GM12801 (cell line): ENCODE measurements around the gene PCDH19.

Experiments
- TF ChIP-seq, protein P1 (sequence below): IDR thresholded peaks from one replicate; pipeline ENCODE4 v1.5.1; 2011; ENCODE audit warnings: control low read depth; ENCODE audit not compliant: insufficient read length; ENCODE audit errors: extremely low read depth

PCDH19 gene

DNA sequence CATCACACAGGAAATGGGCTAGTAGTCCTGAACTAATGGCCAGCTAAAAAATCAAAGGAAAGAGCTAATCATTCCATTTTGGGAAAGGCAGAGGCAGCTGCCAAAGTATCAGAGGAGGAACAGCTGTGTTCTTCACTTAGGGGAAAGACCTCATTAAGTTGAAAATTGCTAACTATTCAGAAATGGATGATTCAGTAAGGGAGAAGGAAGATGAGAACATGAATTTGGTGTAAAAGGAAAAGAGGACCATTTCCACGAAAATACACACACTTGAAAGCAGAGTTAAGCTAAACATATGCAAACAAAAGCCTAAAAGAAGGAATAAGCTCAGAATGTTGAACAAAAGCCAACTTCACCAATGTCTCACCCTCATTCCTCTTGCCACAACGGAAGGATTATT lies 90.4 kb downstream of the PCDH19 start:
- TF ChIP-seq, protein P1, sequence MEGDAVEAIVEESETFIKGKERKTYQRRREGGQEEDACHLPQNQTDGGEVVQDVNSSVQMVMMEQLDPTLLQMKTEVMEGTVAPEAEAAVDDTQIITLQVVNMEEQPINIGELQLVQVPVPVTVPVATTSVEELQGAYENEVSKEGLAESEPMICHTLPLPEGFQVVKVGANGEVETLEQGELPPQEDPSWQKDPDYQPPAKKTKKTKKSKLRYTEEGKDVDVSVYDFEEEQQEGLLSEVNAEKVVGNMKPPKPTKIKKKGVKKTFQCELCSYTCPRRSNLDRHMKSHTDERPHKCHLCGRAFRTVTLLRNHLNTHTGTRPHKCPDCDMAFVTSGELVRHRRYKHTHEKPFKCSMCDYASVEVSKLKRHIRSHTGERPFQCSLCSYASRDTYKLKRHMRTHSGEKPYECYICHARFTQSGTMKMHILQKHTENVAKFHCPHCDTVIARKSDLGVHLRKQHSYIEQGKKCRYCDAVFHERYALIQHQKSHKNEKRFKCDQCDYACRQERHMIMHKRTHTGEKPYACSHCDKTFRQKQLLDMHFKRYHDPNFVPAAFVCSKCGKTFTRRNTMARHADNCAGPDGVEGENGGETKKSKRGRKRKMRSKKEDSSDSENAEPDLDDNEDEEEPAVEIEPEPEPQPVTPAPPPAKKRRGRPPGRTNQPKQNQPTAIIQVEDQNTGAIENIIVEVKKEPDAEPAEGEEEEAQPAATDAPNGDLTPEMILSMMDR, result no peak

DNA sequence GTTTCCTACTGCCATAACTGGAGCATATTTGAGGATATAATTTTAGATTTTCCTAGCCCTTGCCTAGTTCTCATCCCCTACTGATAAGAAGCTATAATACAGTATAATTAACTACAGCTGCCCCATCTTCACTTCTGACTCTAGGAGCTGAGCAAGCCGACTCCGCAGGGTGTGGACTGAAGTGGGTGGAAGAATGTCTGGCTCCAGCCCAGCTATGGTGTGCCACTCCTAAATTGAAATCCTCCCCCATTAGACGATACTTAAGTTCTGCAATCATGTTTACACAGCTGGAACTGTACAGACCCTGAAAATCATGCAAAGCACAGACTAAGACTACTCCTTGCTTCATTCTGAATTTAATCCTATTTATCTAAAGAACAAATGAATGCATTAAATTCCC lies 93.1 kb downstream of the PCDH19 start:
- TF ChIP-seq, protein P1, result no peak

DNA sequence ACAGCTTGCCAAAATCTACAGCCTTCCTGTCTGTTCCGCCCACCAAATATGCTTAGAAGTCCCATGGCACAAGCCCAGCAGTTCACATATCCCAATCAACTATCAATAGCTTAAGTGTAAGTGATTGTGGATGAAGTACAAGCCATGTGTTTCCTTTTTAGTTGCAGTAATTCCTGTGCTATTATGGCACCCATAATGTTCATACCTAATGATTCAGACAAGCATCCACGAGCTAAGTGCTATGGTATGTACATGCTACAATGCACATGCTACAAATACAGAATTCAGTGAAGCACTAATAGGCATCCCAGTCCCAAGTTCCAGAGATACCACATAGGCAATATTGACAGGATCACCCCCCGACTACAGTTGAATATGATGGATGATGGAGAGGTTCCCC lies 94.5 kb downstream of the PCDH19 start:
- TF ChIP-seq, protein P1, result no peak

DNA sequence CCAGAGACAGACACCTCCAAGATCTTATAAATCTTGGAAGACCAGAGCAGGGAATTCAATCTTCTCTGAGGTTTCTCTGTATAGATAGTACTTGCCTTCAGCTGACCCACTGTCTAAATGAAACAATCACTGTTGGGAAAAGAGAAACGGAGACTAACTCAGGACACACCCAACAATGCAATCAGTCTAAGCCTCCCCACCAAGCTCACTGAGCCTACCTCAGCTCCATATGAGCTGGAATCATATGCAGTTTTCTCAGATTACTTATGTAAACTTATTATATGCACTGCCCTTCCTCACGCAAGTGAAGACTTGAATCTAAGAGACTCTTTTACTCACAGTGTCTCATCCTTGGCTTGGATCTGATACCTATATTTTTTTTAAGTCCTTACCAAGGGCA lies 110.5 kb downstream of the PCDH19 start:
- TF ChIP-seq, protein P1, result no peak

DNA sequence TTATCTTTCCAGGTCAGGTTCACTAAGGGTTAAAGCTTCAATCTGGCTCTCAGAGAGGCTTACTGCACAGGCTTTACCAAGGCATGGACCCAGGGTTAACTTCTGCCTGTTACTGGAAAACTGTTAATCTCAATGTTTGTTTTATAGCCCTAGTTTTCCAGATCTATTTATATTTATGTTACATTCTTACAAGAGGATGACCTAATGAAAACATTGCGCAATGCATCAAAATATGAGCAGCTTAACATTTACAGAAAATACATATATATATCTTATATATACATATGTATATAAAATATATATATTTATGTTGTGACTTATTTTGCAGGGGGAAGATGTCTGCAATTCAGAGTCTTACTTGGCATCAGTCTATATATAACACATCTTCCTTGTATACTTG lies 112.3 kb downstream of the PCDH19 start:
- TF ChIP-seq, protein P1, result no peak

DNA sequence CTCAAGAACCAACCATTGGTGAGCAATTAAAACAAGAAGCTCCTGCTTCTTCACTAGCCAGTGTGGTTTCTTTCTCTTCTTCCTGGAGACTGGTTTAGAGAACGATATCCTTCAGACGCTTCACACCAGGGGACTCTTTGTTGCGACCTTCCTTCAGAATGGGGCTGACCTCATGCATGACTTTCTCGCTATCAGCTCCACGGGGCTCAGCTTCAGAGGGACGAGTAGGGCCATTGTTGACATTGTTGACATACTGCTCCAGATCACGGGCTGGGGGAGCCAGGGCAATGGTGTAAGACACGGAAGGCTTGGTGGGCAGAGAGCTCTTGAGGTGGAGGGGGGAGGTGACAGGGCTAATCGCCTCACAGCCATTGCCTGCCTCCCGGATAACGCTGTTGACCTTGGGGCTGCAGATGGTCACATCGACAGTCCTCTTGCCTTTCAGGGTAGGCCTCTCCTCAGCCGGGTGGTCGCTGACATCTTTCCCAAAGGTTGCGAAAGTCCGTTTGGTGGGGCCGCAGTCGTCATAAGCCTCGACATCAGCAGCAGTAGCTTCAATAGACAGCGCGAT lies 113.8 kb downstream of the PCDH19 start:
- TF ChIP-seq, protein P1, result no peak

DNA sequence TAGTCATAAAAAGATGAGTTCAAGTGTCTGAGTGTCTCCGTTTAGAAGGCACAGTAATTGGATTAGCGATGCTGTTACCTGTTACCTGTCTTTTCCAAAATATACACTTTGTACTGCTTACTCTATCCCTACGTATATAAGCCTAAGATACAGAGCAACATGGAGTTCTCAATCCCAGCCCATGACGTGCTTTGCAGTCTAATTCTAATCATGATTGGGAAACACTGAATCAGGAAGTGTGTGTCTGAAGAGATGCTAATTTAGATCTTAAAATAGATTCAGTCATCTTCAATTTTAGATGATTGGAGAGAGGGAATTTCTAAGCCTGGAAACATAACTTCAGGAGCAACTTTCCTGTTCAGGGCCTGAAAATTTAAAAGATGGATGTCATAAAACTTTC lies 115.1 kb downstream of the PCDH19 start:
- TF ChIP-seq, protein P1, result no peak

DNA sequence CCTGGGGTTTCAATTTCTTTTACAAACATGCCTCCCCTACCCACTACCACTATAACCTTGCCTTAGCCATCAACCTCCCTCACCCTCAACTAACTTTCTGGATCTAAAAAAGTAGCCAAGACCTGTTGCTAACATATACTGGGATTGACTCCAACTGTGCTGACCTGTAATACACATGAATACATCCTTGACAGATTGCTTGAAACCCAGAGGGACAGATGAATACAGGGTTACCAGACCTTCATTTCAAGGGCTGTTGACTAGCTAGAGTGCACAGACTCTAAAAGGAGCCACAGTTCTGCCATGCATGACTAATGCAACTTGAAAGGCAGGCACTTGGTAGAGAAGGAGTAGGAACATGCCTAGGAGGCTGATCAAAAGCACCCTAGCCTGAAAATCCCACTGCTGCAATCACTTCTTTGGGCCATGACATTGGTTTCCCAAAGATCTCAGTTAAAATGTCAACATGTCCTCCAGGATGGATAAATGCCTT lies 121.0 kb downstream of the PCDH19 start:
- TF ChIP-seq, protein P1, result no peak
